ENCODE measurements around the gene PCDHA11. TPM values are rescaled to one million over a fixed set of nuclear protein-coding genes. Genes with fewer than 3 reads are reported as not detected.
A peak's percentile ranks its signal among the peaks of the same experiment; 100 is the strongest.
"Not testable (repeated sequence)": the region's sequence is repeated elsewhere in the genome, so short reads cannot be mapped to it uniquely, and the experiment has no call there.

Gene PCDHA11
- total RNA-seq, 1 donor from 2014 or later = 5.8 TPM

GRCh38 chr5:140870221-140871201, 1.8 kb downstream of the PCDHA11 start:
- H3K4me3 ChIP-seq (ENCODE audit: insufficient read depth, low read depth, low read length) = no peak overlapping the region
- no peaks in the 10 kb centered on the region for H3K27me3 Mint-ChIP-seq (ENCODE audit: low read depth, unreplicated experiment)
- peaks cover 8% of the 10 kb centered on the region for H3K36me3 Mint-ChIP-seq (ENCODE audit: low read depth, unreplicated experiment)
- H3K27ac Mint-ChIP-seq (ENCODE audit: unreplicated experiment) = no peak overlapping the region
- H3K79me2 ChIP-seq (ENCODE audit: insufficient read depth, low read length) = no peaks in the 10 kb centered on the region
- H3K27me3 ChIP-seq (ENCODE audit: insufficient read depth, low read length) = no peaks in the 10 kb centered on the region
- H3K9me3 ChIP-seq (ENCODE audit: insufficient read depth, low read depth, low read length) = peaks cover 5% of the 10 kb centered on the region
- TF ChIP-seq EZH2 (IDR thresholded peaks at IDR 0.05; ENCODE audit: insufficient read depth, low read length) (no peak), CTCF (IDR thresholded peaks at IDR 0.05; ENCODE audit: insufficient read depth, low read depth, low read length) (no peak)
- H3K4me2 ChIP-seq (ENCODE audit: low read length) = no peak overlapping the region
- no peak for FAIRE-seq
- no peak overlapping the region for H2AFZ ChIP-seq (ENCODE audit: low read depth, low read length)
- no peaks in the 10 kb centered on the region for H4K20me1 ChIP-seq (ENCODE audit: insufficient read depth, low read length)
- H3K9ac ChIP-seq (ENCODE audit: low read length) = no peak overlapping the region
- peaks cover 6% of the 10 kb centered on the region for H3K4me1 Mint-ChIP-seq (ENCODE audit: low read depth, unreplicated experiment)
- no peaks in the 10 kb centered on the region for H3K36me3 ChIP-seq (ENCODE audit: insufficient read depth, low read length)
- DNase-seq (ENCODE audit: low read depth) = no peak
- H3K27ac ChIP-seq (ENCODE audit: low read depth, low read length) = no peak overlapping the region
- H3K4me3 Mint-ChIP-seq (ENCODE audit: unreplicated experiment) = no peak overlapping the region
- H3K4me1 ChIP-seq (ENCODE audit: insufficient read depth, low read length) = no peaks in the 10 kb centered on the region
- no peaks in the 10 kb centered on the region for H3K9me3 Mint-ChIP-seq (ENCODE audit: unreplicated experiment)

GRCh38 chr5:140875085-140876065, 6.6 kb downstream of the PCDHA11 start, which contains the start of gene PCDHA12:
Gene PCDHA12 (plus strand): TSS chr5:140875308. CDS start chr5:140875473, 165 bp downstream.
- TF ChIP-seq EZH2 (IDR thresholded peaks at IDR 0.05; ENCODE audit: insufficient read depth, low read length) (no peak), CTCF (IDR thresholded peaks at IDR 0.05; ENCODE audit: insufficient read depth, low read depth, low read length) (no peak)
- DNase-seq (ENCODE audit: low read depth) (no peak), FAIRE-seq (no peak)
- peak within 1 kb of the TSS; percentile 93 for H3K27ac Mint-ChIP-seq (ENCODE audit: unreplicated experiment)
- Histone ChIP-seq H3K79me2 (ENCODE audit: insufficient read depth, low read length) (no peaks in the 10 kb centered on the region), H4K20me1 (ENCODE audit: insufficient read depth, low read length) (no peaks in the 10 kb centered on the region), H2AFZ (ENCODE audit: low read depth, low read length) (no peak within 1 kb of the TSS), H3K9me3 (ENCODE audit: insufficient read depth, low read depth, low read length) (peaks cover 16% of the 10 kb centered on the region), H3K4me3 (ENCODE audit: insufficient read depth, low read depth, low read length) (no peak within 1 kb of the TSS), H3K27me3 (ENCODE audit: insufficient read depth, low read length) (no peaks in the 10 kb centered on the region), H3K4me2 (ENCODE audit: low read length) (no peak within 1 kb of the TSS), H3K27ac (ENCODE audit: low read depth, low read length) (no peak within 1 kb of the TSS), H3K4me1 (ENCODE audit: insufficient read depth, low read length) (no peaks in the 10 kb centered on the region), H3K9ac (ENCODE audit: low read length) (no peak within 1 kb of the TSS), H3K36me3 (ENCODE audit: insufficient read depth, low read length) (no peaks in the 10 kb centered on the region)
- H3K9me3 Mint-ChIP-seq (ENCODE audit: unreplicated experiment) = peaks cover 3% of the 10 kb centered on the region
- no peaks in the 10 kb centered on the region for H3K27me3 Mint-ChIP-seq (ENCODE audit: low read depth, unreplicated experiment)
- H3K36me3 Mint-ChIP-seq (ENCODE audit: low read depth, unreplicated experiment) = peaks cover 11% of the 10 kb centered on the region
- peaks cover 6% of the 10 kb centered on the region for H3K4me1 Mint-ChIP-seq (ENCODE audit: low read depth, unreplicated experiment)
- H3K4me3 Mint-ChIP-seq (ENCODE audit: unreplicated experiment) = peak within 1 kb of the TSS; percentile 97

GRCh38 chr5:140876541-140877261, 7.9 kb downstream of the PCDHA11 start:
- H3K27ac Mint-ChIP-seq (ENCODE audit: unreplicated experiment); H3K27me3 ChIP-seq (ENCODE audit: insufficient read depth, low read length); H4K20me1 ChIP-seq (ENCODE audit: insufficient read depth, low read length); H3K36me3 ChIP-seq (ENCODE audit: insufficient read depth, low read length); DNase-seq (ENCODE audit: low read depth); H3K4me3 ChIP-seq (ENCODE audit: insufficient read depth, low read depth, low read length); H3K27me3 Mint-ChIP-seq (ENCODE audit: low read depth, unreplicated experiment); H3K9ac ChIP-seq (ENCODE audit: low read length); H3K4me1 ChIP-seq (ENCODE audit: insufficient read depth, low read length); FAIRE-seq; H3K4me2 ChIP-seq (ENCODE audit: low read length); H3K4me1 Mint-ChIP-seq (ENCODE audit: low read depth, unreplicated experiment); H3K27ac ChIP-seq (ENCODE audit: low read depth, low read length); H2AFZ ChIP-seq (ENCODE audit: low read depth, low read length); H3K9me3 Mint-ChIP-seq (ENCODE audit: unreplicated experiment); H3K79me2 ChIP-seq (ENCODE audit: insufficient read depth, low read length): not testable (repeated sequence)
- Mint-ChIP-seq H3K4me3 (ENCODE audit: unreplicated experiment) (peak overlapping the region; percentile 97), H3K36me3 (ENCODE audit: low read depth, unreplicated experiment) (peaks cover 14% of the 10 kb centered on the region)
- peaks cover 15% of the 10 kb centered on the region for H3K9me3 ChIP-seq (ENCODE audit: insufficient read depth, low read depth, low read length)
